Measurements from ENCODE around the gene SREBF1.

- no peak for TF ChIP-seq CTCF (IDR thresholded peaks at IDR 0.05)
- TF ChIP-seq POLR2A (IDR thresholded peaks at IDR 0.05): no peak
Observed at GRCh38 chr17:17841601-17842025, 4.8 kb upstream of the SREBF1 start.
